ENCODE results near the gene CCDC85C. TPM values are rescaled to one million over a fixed set of nuclear protein-coding genes. Genes with fewer than 3 reads are reported as not detected.

The CCDC85C gene
- total and polyA plus RNA-seq, 2 of the 8 experiments (the other 6 are each of a cell fraction or from before 2014, with no cell fraction given): 16.8 to 35.8 TPM

- H2BK5ac ChIP-seq (ENCODE audit: low read depth, low read length): no peak overlapping the region; the same call in 1 of the 2 replicates
- H3K79me2 ChIP-seq (ENCODE audit: control insufficient read depth in 1 of 2, insufficient read depth in 2 of 2, low read length in 2 of 2): peaks cover 0 to 73% of the 10 kb centered on the region in 2 experiments; a peak in 2 of 4 replicates
- no peak overlapping the region for H3K14ac ChIP-seq (ENCODE audit: insufficient read length)
- no peak overlapping the region for H2AFZ ChIP-seq (ENCODE audit: low read length)
- H3K27ac ChIP-seq (ENCODE audit: low read depth, low read length): no peak overlapping the region
- no peak overlapping the region for H2BK120ac ChIP-seq (replicated peaks; ENCODE audit: low read depth, low read length)
- peak overlapping the region; percentile 6 for H3K4ac ChIP-seq (replicated peaks; ENCODE audit: insufficient read length, low read depth, low read length)
- H4K91ac ChIP-seq (replicated peaks; ENCODE audit: insufficient read length, low read length): no peak overlapping the region
- H3K9ac ChIP-seq (replicated peaks in 1 of 4; ENCODE audit: extremely low read depth in 1 of 4, low read depth in 3 of 4, low read length in 3 of 4): no peak overlapping the region
- peaks cover 25% of the 10 kb centered on the region for H3K79me1 ChIP-seq (ENCODE audit: low read depth, low read length)
- H2AK5ac ChIP-seq (ENCODE audit: low read depth, low read length): peak overlapping the region; percentile 96
- no peaks in the 10 kb centered on the region; a peak in 1 of 7 replicates for H3K27me3 ChIP-seq (replicated peaks in 1 of 4; ENCODE audit: control insufficient read depth in 3 of 4, extremely low read depth in 1 of 4, insufficient read depth in 3 of 4, low read length in 3 of 4)
- H2BK12ac ChIP-seq (ENCODE audit: low read depth, low read length): peak overlapping the region; percentile 80; the same call in 1 of the 2 replicates
- no peak for FAIRE-seq
- H3K18ac ChIP-seq (ENCODE audit: extremely low read depth, low read length): peak overlapping the region; percentile 4
- H3K23me2 ChIP-seq (ENCODE audit: low read depth, low read length): no peaks in the 10 kb centered on the region
- no peaks in the 10 kb centered on the region for H3K36me3 ChIP-seq (ENCODE audit: control insufficient read depth in 2 of 4, insufficient read depth in 4 of 4, low read length in 3 of 4)
- H3K9me3 ChIP-seq (ENCODE audit: insufficient read depth in 2 of 2, low read depth in 1 of 2, low read length in 1 of 2): no peaks in the 10 kb centered on the region
- peak overlapping the region in 1 of 2 experiments; percentile 31; a peak in 1 of 4 replicates for H3K4me2 ChIP-seq (ENCODE audit: insufficient read depth in 1 of 2, low read depth in 2 of 2, low read length in 2 of 2)
- WGBS, 2 experiments (ENCODE audit: extremely low coverage in 1 of 2, insufficient coverage in 1 of 2, insufficient read length in 1 of 2, insufficient replicate concordance in 2 of 2, low coverage in 1 of 2, low lambda C conversion rate in 2 of 2, missing lambda C conversion rate in 1 of 2): 58% methylated on average over 2 of the region's 2 CpGs; no CpG with 5 or more reads in 1 of the 2 experiments
- peak overlapping the region; percentile 72; the same call in 1 of the 2 replicates for H2BK20ac ChIP-seq (ENCODE audit: low read length)
- H4K20me1 ChIP-seq (replicated peaks in 1 of 2; ENCODE audit: control insufficient read depth in 1 of 2, insufficient read depth in 2 of 2, low read length in 2 of 2): peaks cover 7 to 15% of the 10 kb centered on the region in 2 experiments
- CTCF ChIA-PET (ENCODE audit: partially characterized antibody): interaction anchor here (1.0 to 4.3 kb wide), 5 partner anchors 8 to 69 kb away, joined by 3 to 18 read pairs (median 4); no protein-coding TSS in a partner anchor
- no peak overlapping the region for H3K4me3 ChIP-seq (ENCODE audit: extremely low read depth in 1 of 4, insufficient read depth in 2 of 4, low read depth in 3 of 4, low read length in 4 of 4)
- H3K4me1 ChIP-seq (replicated peaks in 1 of 4; ENCODE audit: control insufficient read depth in 3 of 4, insufficient read depth in 4 of 4, low read length in 3 of 4): peaks cover 0 to 23% (median 17%) of the 10 kb centered on the region in 4 experiments; a peak in 6 of 7 replicates
- H4K8ac ChIP-seq (ENCODE audit: extremely low read depth, insufficient read depth, low read length): no peak overlapping the region
- no peak overlapping the region for H3K56ac ChIP-seq (replicated peaks; ENCODE audit: insufficient read length, low read depth, low read length)
- POLR2A ChIA-PET (ENCODE audit: partially characterized antibody): no interaction called here
- H3K23ac ChIP-seq (ENCODE audit: insufficient read length): no peak overlapping the region
- DNase-seq (ENCODE audit: low read depth in 1 of 2, low spot score in 2 of 2): no peak
- no peak overlapping the region for H4K5ac ChIP-seq (ENCODE audit: insufficient read length, low read depth, low read length)
- H2BK15ac ChIP-seq (ENCODE audit: low read length): peak overlapping the region; percentile 95; the same call in 1 of the 2 replicates
- TF ChIP-seq CHD2 (IDR thresholded peaks at IDR 0.05; ENCODE audit: low read length) (no peak), TAF7 (optimal IDR thresholded peaks at IDR 0.05; ENCODE audit: borderline replicate concordance, low read depth, low read length) (no peak)
Observed at GRCh38 chr14:99592394-99592793, 11.6 kb downstream of the CCDC85C start.

Measured in H1 (cell line).